Calu3 (cell line): ENCODE data around the gene INTS1. TPM values are rescaled to one million over a fixed set of nuclear protein-coding genes. Genes with fewer than 3 reads are reported as not detected.

Experiments
- BruUV-seq: library from RNA; stranded (reverse); fragments of 400-500 nt; replicated peaks from 2 replicates; lab custom pipeline; 2021; lab: Mats Ljungman, UMichigan
- CTCF ChIA-PET: fragments of 300-600 bp; sonication (Branson Sonifier 250); formaldehyde crosslinking; loops from one replicate; lab custom pipeline; 2022; ENCODE audit warnings: antibody characterized with exemption; lab: Charles Lee
- DNase-seq: peaks from one replicate; pipeline ENCODE4 v3.0.0; 2022
- H3K27ac Mint-ChIP-seq: one replicate; pipeline ENCODE4 v1.8.0; 2022; ENCODE audit warnings: mixed read lengths; ENCODE audit not compliant: unreplicated experiment
- H3K27me3 Mint-ChIP-seq: one replicate; pipeline ENCODE4 v1.8.0; 2022; ENCODE audit warnings: mixed read lengths; ENCODE audit not compliant: unreplicated experiment
- H3K36me3 Mint-ChIP-seq: one replicate; pipeline ENCODE4 v1.8.0; 2022; ENCODE audit warnings: mild to moderate bottlenecking, moderate library complexity, mixed read lengths; ENCODE audit not compliant: insufficient read depth, unreplicated experiment
- H3K4me1 Mint-ChIP-seq: one replicate; pipeline ENCODE4 v1.8.0; 2022; ENCODE audit warnings: mild to moderate bottlenecking, low read depth, mixed read lengths; ENCODE audit not compliant: unreplicated experiment
- H3K4me3 Mint-ChIP-seq: one replicate; pipeline ENCODE4 v1.8.0; 2022; ENCODE audit warnings: mild to moderate bottlenecking, low read depth, moderate library complexity, mixed read lengths; ENCODE audit not compliant: unreplicated experiment
- H3K9me3 Mint-ChIP-seq: one replicate; pipeline ENCODE4 v1.8.0; 2022; ENCODE audit warnings: low read depth, mixed read lengths; ENCODE audit not compliant: unreplicated experiment
- CTCF ChIP-seq: fragments of 200-600 bp; IDR thresholded peaks from one replicate; pipeline ENCODE4 v1.8.0; 2022; ENCODE audit warnings: antibody characterized with exemption; ENCODE audit not compliant: unreplicated experiment
- intact Hi-C: fragments of 100-400 bp; cut with micrococcal nuclease; formaldehyde crosslinking; loops from one replicate; pipeline ENCODE4 v1.10.0; 2022; ENCODE audit not compliant: unreplicated experiment
- total RNA-seq: library from RNA; stranded (reverse); gene quantifications from 2 replicates; pipeline ENCODE4 v1.2.3, GENCODE V29; 2022

Gene INTS1
- total RNA-seq, 1 experiment from 2014 or later: 192 TPM

DNA sequence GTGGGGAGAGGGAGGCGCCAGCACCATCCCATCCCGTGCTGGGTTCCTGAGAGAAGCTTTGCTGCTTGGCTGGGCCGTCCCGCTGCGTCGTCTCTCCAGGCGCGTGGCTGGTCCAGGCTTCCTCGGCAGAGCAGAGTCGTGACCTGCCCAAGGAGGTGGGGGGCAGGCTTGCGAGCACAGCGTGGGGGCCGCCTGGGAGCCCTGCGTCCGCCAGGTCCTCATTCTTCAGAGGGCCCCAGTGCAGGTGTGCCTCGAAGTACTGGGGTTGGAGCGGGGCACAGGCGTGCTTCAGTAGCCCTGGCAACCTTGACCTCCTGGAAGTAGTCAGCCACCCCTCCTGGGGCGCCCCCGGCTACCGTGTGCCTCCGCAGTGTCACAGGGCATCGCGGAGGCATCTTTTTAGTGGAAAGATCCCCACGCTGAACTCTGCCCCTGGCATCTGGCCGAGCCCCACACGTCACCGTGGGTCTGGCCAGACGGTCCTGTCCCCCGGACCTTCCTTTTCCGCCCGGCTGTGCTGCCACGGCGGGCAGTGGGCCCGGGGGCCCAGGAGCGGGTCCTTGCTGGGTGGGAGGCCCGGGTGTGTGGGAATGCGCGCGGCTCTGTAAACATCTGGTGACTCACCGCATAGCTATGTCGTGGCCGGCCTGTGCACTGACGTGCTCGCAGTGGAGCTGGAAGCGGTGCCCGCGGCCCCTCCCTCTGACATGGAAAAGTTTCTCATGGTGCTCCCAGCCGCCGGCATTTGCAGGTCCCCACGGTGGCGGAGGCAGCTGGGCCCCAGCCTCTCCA lies 32.8 kb upstream of the INTS1 start:
- H3K27ac Mint-ChIP-seq: peak overlapping the region; percentile 98
- intact Hi-C loops: no loop called here
- no peaks in the 10 kb centered on the region for H3K9me3 Mint-ChIP-seq
- peak overlapping the region; percentile 85 for H3K4me3 Mint-ChIP-seq
- DNase-seq: peak; percentile 99
- H3K27me3 Mint-ChIP-seq: no peaks in the 10 kb centered on the region
- CTCF ChIA-PET: interaction anchor here (0.6 to 1.9 kb wide), 4 partner anchors 19 to 80 kb away, joined by 3 to 29 read pairs (median 3); partner anchors contain the start of gene TMEM184A
- no TSS peak for BruUV-seq
- H3K36me3 Mint-ChIP-seq: peaks cover 100% of the 10 kb centered on the region
- H3K4me1 Mint-ChIP-seq: peaks cover 48% of the 10 kb centered on the region
- no peak for TF ChIP-seq CTCF

DNA sequence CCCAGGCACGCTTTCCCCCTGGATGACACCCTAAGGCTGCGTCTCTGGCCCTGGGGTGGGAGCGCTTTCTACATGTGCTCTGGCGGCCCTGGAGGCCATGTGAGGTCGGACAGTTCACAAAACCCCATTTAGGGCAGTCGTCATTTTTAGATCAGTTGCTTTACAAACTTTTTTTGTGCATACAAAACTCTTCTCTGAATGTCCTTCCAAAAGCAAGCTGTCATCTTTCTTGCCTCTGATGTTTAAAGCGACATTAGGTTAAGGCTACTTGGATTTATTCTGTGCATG lies 32.2 kb upstream of the INTS1 start:
- TSS peak; percentile 3 for BruUV-seq
- H3K4me1 Mint-ChIP-seq: peaks cover 52% of the 10 kb centered on the region
- CTCF ChIA-PET: interaction anchor here (1.1 to 1.9 kb wide), 2 partner anchors 19 to 80 kb away, joined by 3 to 29 read pairs; partner anchors contain the start of gene TMEM184A
- no peaks in the 10 kb centered on the region for H3K27me3 Mint-ChIP-seq
- DNase-seq: no peak
- no peaks in the 10 kb centered on the region for H3K9me3 Mint-ChIP-seq
- peaks cover 100% of the 10 kb centered on the region for H3K36me3 Mint-ChIP-seq
- TF ChIP-seq CTCF: no peak
- intact Hi-C loops: no loop called here
- H3K27ac Mint-ChIP-seq: peak overlapping the region; percentile 98
- peak overlapping the region; percentile 85 for H3K4me3 Mint-ChIP-seq

DNA sequence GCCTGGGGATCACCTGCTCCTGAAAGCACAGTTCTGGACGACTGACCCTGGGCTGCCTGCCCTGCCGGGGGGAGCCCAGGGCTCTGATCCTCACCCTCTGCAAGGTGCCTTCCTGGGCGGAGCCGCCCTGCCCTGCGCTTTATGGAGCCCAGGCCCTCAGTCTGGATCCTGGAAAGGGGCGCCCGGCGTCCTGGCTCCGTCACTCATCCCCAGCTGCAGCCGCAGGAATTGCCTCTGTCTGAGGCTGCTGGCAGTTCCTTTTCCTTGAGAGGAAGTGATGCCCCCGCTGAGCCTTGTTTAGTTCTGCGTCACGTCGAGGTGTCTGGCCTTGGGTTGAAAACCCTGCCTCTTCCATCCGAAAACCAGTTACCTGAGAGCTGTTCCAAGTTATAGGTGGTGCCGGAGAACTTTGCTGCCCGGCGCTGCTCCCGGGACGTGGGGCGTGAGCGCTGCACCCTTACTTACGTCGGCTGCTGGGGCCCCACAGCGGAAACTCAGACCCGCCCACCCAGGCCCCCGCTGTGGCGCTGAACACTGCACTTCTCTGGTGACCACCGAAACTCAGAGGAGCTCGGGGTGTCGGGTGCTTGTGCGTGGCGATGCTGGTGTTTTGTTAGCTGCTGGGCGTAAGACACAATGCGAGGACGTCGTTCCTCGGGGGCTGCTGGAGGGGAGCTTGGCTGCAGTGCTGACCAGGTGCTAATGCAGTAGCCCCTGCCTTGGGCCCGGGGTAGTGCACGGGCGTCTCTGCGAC lies 31.7 kb upstream of the INTS1 start:
- H3K36me3 Mint-ChIP-seq: peaks cover 97% of the 10 kb centered on the region
- CTCF ChIA-PET: interaction anchor here (1.9 kb wide), 1 partner anchor 20 kb away, joined by 29 read pairs; the partner anchor contains the start of gene TMEM184A
- H3K9me3 Mint-ChIP-seq: no peaks in the 10 kb centered on the region
- no peak for DNase-seq
- peak overlapping the region; percentile 98 for H3K27ac Mint-ChIP-seq
- H3K4me3 Mint-ChIP-seq: peak overlapping the region; percentile 85
- TF ChIP-seq CTCF: no peak
- intact Hi-C loops: no loop called here
- no TSS peak for BruUV-seq
- H3K27me3 Mint-ChIP-seq: no peaks in the 10 kb centered on the region
- H3K4me1 Mint-ChIP-seq: peaks cover 53% of the 10 kb centered on the region

GRCh38 chr7:1535100-1535458 lies 30.9 kb upstream of the INTS1 start:
- Mint-ChIP-seq H3K9me3 (no peaks in the 10 kb centered on the region), H3K27ac (peak overlapping the region; percentile 89), H3K4me1 (peaks cover 53% of the 10 kb centered on the region), H3K4me3 (peak overlapping the region; percentile 96), H3K36me3 (peaks cover 94% of the 10 kb centered on the region), H3K27me3 (no peaks in the 10 kb centered on the region)
- no peak for DNase-seq
- intact Hi-C loops: no loop called here
- TF ChIP-seq CTCF: no peak
- CTCF ChIA-PET: interaction anchor here (0.6 kb wide), 1 partner anchor 21 kb away, joined by 6 read pairs; the partner anchor contains the start of gene TMEM184A
- BruUV-seq: no TSS peak
